Hepatocyte (in vitro differentiated cells): ENCODE results near the gene VEPH1. TPM values are rescaled to one million over a fixed set of nuclear protein-coding genes. Genes with fewer than 3 reads are reported as not detected.

ENCODE experiments used
- DNase-seq: peaks from one replicate; pipeline ENCODE4 v3.0.0-alpha.2; 2016; ENCODE audit warnings: low spot score
- H2AFZ ChIP-seq: fragments of 200-600 bp; sonication (generic); 2 replicates; pipeline ENCODE4 v1.6.0; 2016; ENCODE audit warnings: antibody characterized with exemption, mild to moderate bottlenecking
- H3K27ac ChIP-seq: fragments of 200-600 bp; sonication (generic); 2 replicates; pipeline ENCODE4 v1.5.1; 2016; ENCODE audit warnings: mild to moderate bottlenecking
- H3K27me3 ChIP-seq: fragments of 200-600 bp; sonication (generic); 2 replicates; pipeline ENCODE4 v1.6.1; 2016
- H3K36me3 ChIP-seq: fragments of 200-600 bp; sonication (generic); replicated peaks from 2 replicates; pipeline ENCODE4 v1.5.1; 2016; ENCODE audit warnings: low read depth; ENCODE audit not compliant: insufficient read depth
- H3K4me1 ChIP-seq: fragments of 200-600 bp; sonication (generic); 2 replicates; pipeline ENCODE4 v1.5.1; 2016; ENCODE audit warnings: mild to moderate bottlenecking, moderate library complexity; ENCODE audit not compliant: insufficient read depth
- H3K4me2 ChIP-seq: fragments of 200-600 bp; sonication (generic); 2 replicates; pipeline ENCODE4 v1.6.0; 2016
- H3K4me3 ChIP-seq: fragments of 200-600 bp; sonication (generic); 2 replicates; pipeline ENCODE4 v1.5.1; 2016; ENCODE audit warnings: mild to moderate bottlenecking
- H3K79me2 ChIP-seq: fragments of 200-600 bp; sonication (generic); 2 replicates; pipeline ENCODE4 v1.6.0; 2017; ENCODE audit warnings: mild to moderate bottlenecking
- H3K9me2 ChIP-seq: fragments of 200-600 bp; sonication (generic); replicated peaks from 2 replicates; pipeline ENCODE4 v1.6.0; 2017; ENCODE audit warnings: mild to moderate bottlenecking; ENCODE audit not compliant: insufficient read depth
- H3K9me3 ChIP-seq: fragments of 200-600 bp; sonication (generic); 2 replicates; pipeline ENCODE4 v1.5.1; 2016; ENCODE audit warnings: low read depth, mild to moderate bottlenecking
- H4K20me1 ChIP-seq: fragments of 200-600 bp; sonication (generic); 2 replicates; pipeline ENCODE4 v1.6.0; 2016; ENCODE audit warnings: mild to moderate bottlenecking; ENCODE audit not compliant: insufficient read depth, poor library complexity, severe bottlenecking
- CTCF ChIP-seq: fragments of 200-600 bp; sonication (generic); IDR thresholded peaks from 2 replicates; pipeline ENCODE4 v1.5.1; 2016; ENCODE audit warnings: antibody characterized with exemption, mild to moderate bottlenecking; ENCODE audit not compliant: poor library complexity
- EZH2 ChIP-seq: fragments of 200-600 bp; sonication (generic); IDR thresholded peaks from 2 replicates; pipeline ENCODE4 v1.6.1; 2016; ENCODE audit warnings: antibody characterized with exemption, mild to moderate bottlenecking, borderline replicate concordance
- EZH2phosphoT487 ChIP-seq: fragments of 200-600 bp; sonication (generic); IDR thresholded peaks from one replicate; pipeline ENCODE4 v1.6.1; 2018; ENCODE audit warnings: antibody characterized with exemption, mild to moderate bottlenecking, low read depth, moderate library complexity; ENCODE audit not compliant: unreplicated experiment, severe bottlenecking
- WGBS: methylation state at CpG from one replicate; pipeline ENCODE4 v1.1.6; 2016; ENCODE audit warnings: low lambda C conversion rate; ENCODE audit errors: missing lambda C conversion rate; 5-methylcytosine and 5-hydroxymethylcytosine counted together
- polyA plus RNA-seq: library from polyadenylated mRNA; unstranded; fragments of >200 nt; fragmentation: Nextera tagmentation; extraction: Ambion mirVana; gene quantifications from 2 replicates; pipeline ENCODE4 v1.2.1, GENCODE V29; 2016
- total RNA-seq: library from RNA; depleted of rRNA; stranded (reverse); fragments of >200 nt; gene quantifications from 2 replicates; pipeline ENCODE4 v1.2.3, GENCODE V29; 2014

VEPH1 gene
- total and polyA plus RNA-seq, 2 experiments from 2014 or later = 2.5 to 4.7 TPM

- Histone ChIP-seq H3K9me3 (no peaks in the 10 kb centered on the region), H3K9me2 (no peaks in the 10 kb centered on the region), H3K4me1 (no peaks in the 10 kb centered on the region), H3K36me3 (no peaks in the 10 kb centered on the region), H3K27ac (no peak overlapping the region), H4K20me1 (no peaks in the 10 kb centered on the region), H3K79me2 (no peaks in the 10 kb centered on the region), H3K4me2 (no peak overlapping the region), H3K27me3 (no peaks in the 10 kb centered on the region), H2AFZ (no peak overlapping the region), H3K4me3 (no peak overlapping the region)
- 95% methylated on average over 1 of the region's 1 CpG for WGBS
- TF ChIP-seq CTCF (no peak), EZH2 (no peak), EZH2phosphoT487 (no peak)
- DNase-seq = no peak
Measured at GRCh38 chr3:157508461-157508860, 5.2 kb upstream of the VEPH1 start.

GRCh38 chr3:157501863-157502262 lies 1.4 kb downstream of the VEPH1 start:
- Histone ChIP-seq H3K79me2 (no peaks in the 10 kb centered on the region), H3K27ac (no peak overlapping the region), H3K4me2 (no peak overlapping the region), H3K4me1 (peaks cover 14% of the 10 kb centered on the region), H3K27me3 (no peaks in the 10 kb centered on the region), H2AFZ (no peak overlapping the region), H3K9me2 (no peaks in the 10 kb centered on the region), H3K36me3 (no peaks in the 10 kb centered on the region), H3K9me3 (no peaks in the 10 kb centered on the region), H4K20me1 (no peaks in the 10 kb centered on the region), H3K4me3 (no peak overlapping the region)
- DNase-seq = no peak
- no peak for TF ChIP-seq CTCF
- no peak for TF ChIP-seq EZH2
- TF ChIP-seq EZH2phosphoT487 = no peak
- WGBS = 70% methylated on average over 4 of the region's 4 CpGs

GRCh38 chr3:157500232-157500631 lies 3.0 kb downstream of the VEPH1 start:
- Histone ChIP-seq H3K36me3 (no peaks in the 10 kb centered on the region), H4K20me1 (no peaks in the 10 kb centered on the region), H3K9me2 (no peaks in the 10 kb centered on the region), H3K79me2 (no peaks in the 10 kb centered on the region), H3K4me1 (peaks cover 14% of the 10 kb centered on the region), H2AFZ (peak overlapping the region; percentile 64), H3K4me2 (peak overlapping the region; percentile 78), H3K27me3 (no peaks in the 10 kb centered on the region), H3K4me3 (peak overlapping the region; percentile 22), H3K27ac (peak overlapping the region; percentile 88), H3K9me3 (no peaks in the 10 kb centered on the region)
- TF ChIP-seq EZH2phosphoT487 (no peak), EZH2 (no peak), CTCF (no peak)
- DNase-seq = no peak
- 34% methylated on average over 4 of the region's 4 CpGs for WGBS
